ENCODE data around the gene NCAM1.

- no peak for TF ChIP-seq CTCF (conservative IDR thresholded peaks at IDR 0.05 in 1 of 2, IDR thresholded peaks at IDR 0.05 in 1 of 2; ENCODE audit: low read depth in 1 of 2, low read length in 2 of 2)
- no peak for TF ChIP-seq EZH2 (IDR thresholded peaks at IDR 0.05; ENCODE audit: low read length, missing control alignments)
Measured at GRCh38 chr11:112999520-112999919, 38.3 kb downstream of the NCAM1 start.

All from fibroblast of lung (primary cell).